Measurements from ENCODE around the gene SLCO2B1.
A peak's percentile ranks its signal among the peaks of the same experiment; 100 is the strongest.

Gene SLCO2B1

GRCh38 chr11:75223954-75224643 lies 73.2 kb downstream of the SLCO2B1 start:
- DNase-seq (ENCODE audit: low read depth in 3 of 3): no peak

- no peak for DNase-seq (ENCODE audit: low read depth in 3 of 3)
These were observed 74.9 kb downstream of the SLCO2B1 start for GRCh38 chr11:75225794-75226193.

- no peak for DNase-seq (ENCODE audit: low read depth in 3 of 3)
These were observed 78.6 kb downstream of the SLCO2B1 start for GRCh38 chr11:75229466-75229865.

- no peak for DNase-seq (ENCODE audit: low read depth in 3 of 3)
These were observed 79.7 kb downstream of the SLCO2B1 start for GRCh38 chr11:75230621-75231020.

GRCh38 chr11:75233754-75234172 lies 82.9 kb downstream of the SLCO2B1 start:
- peak in 1 of 3 donors; percentile 8 for DNase-seq (ENCODE audit: low read depth in 3 of 3)

GRCh38 chr11:75236062-75236461 lies 85.2 kb downstream of the SLCO2B1 start:
- DNase-seq (ENCODE audit: low read depth in 3 of 3): no peak

GRCh38 chr11:75237050-75237449 lies 86.1 kb downstream of the SLCO2B1 start:
- DNase-seq (ENCODE audit: low read depth in 3 of 3): no peak

GRCh38 chr11:75238595-75239440 lies 87.9 kb downstream of the SLCO2B1 start:
- no peak for DNase-seq (ENCODE audit: low read depth in 3 of 3)

GRCh38 chr11:75239531-75240290 lies 88.8 kb downstream of the SLCO2B1 start:
- DNase-seq (ENCODE audit: low read depth in 3 of 3): no peak

GRCh38 chr11:75240311-75241035 lies 89.6 kb downstream of the SLCO2B1 start, which contains the start of gene TPBGL:
Gene TPBGL, plus strand, starts transcription at chr11:75240774. Its CDS starts 276 bp downstream, at chr11:75241050.
- DNase-seq (ENCODE audit: low read depth in 3 of 3): peak in 1 of 3 donors; percentile 8

- peak; percentile 72 to 84 (median 72) for DNase-seq (ENCODE audit: low read depth in 3 of 3)
These were observed 90.4 kb downstream of the SLCO2B1 start for GRCh38 chr11:75241036-75241905.

- DNase-seq (ENCODE audit: low read depth in 3 of 3): no peak
These were observed 91.2 kb downstream of the SLCO2B1 start for GRCh38 chr11:75241906-75242644.

GRCh38 chr11:75242722-75243600 lies 92.1 kb downstream of the SLCO2B1 start:
- no peak for DNase-seq (ENCODE audit: low read depth in 3 of 3)

GRCh38 chr11:75244052-75244814 lies 93.3 kb downstream of the SLCO2B1 start:
- DNase-seq (ENCODE audit: low read depth in 3 of 3): no peak

- no peak for DNase-seq (ENCODE audit: low read depth in 3 of 3)
These were observed 94.6 kb downstream of the SLCO2B1 start for GRCh38 chr11:75245356-75246005.

GRCh38 chr11:75246006-75246670 lies 95.2 kb downstream of the SLCO2B1 start:
- DNase-seq (ENCODE audit: low read depth in 3 of 3): no peak
